Upper lobe of left lung (tissue), 6 donors: ENCODE measurements around the gene FBXL13. TPM values are rescaled to one million over a fixed set of nuclear protein-coding genes. Genes with fewer than 3 reads are reported as not detected.
"Not testable (repeated sequence)": the region's sequence is repeated elsewhere in the genome, so short reads cannot be mapped to it uniquely, and the experiment has no call there.

ENCODE experiments used
- ATAC-seq, 2 donors: fragments of 200-7000 bp; cut with Tn5 transposase; one replicate each; pipeline ENCODE4 v1.9.1; 2022; ENCODE audit warnings: mild to moderate bottlenecking in 2 of 2, moderate library complexity in 2 of 2; ENCODE audit not compliant: low FRiP score in 2 of 2
- DNase-seq, 2 donors: peaks; one replicate each; pipeline ENCODE4 v3.0.0-alpha.2; 2019 to 2020
- H3K27ac ChIP-seq, 4 donors: fragments of 200-600 bp; sonication (generic); one replicate each; pipeline ENCODE4 v1.5.1; 2016 to 2019
- H3K27me3 ChIP-seq, 4 donors: fragments of 200-600 bp; sonication (generic); one replicate each; pipeline ENCODE4 v1.5.1; 2017 to 2019
- H3K36me3 ChIP-seq, 4 donors: fragments of 200-600 bp; sonication (generic); one replicate each; pipeline ENCODE4 v1.5.1; 2016 to 2019
- H3K4me1 ChIP-seq, 4 donors: fragments of 200-600 bp; sonication (generic); one replicate each; pipeline ENCODE4 v1.5.1; 2018 to 2019
- H3K4me3 ChIP-seq, 4 donors: fragments of 200-600 bp; sonication (generic); one replicate each; pipeline ENCODE4 v1.5.1; 2017 to 2019; ENCODE audit warnings: mild to moderate bottlenecking in 2 of 4, moderate library complexity in 1 of 4
- H3K9me3 ChIP-seq, 4 donors: fragments of 200-600 bp; sonication (generic); one replicate each; pipeline ENCODE4 v1.5.1; 2018 to 2019
- EP300 ChIP-seq, 4 donors: sonication (generic); formaldehyde crosslinking; IDR thresholded peaks; one replicate each; pipeline ENCODE4 v1.5.1; 2017; ENCODE audit warnings: antibody characterized with exemption in 4 of 4, control low read depth in 2 of 4
- POLR2A ChIP-seq, 4 donors: fragments of 450-650 bp; IDR thresholded peaks; one replicate each; pipeline ENCODE4 v1.5.1; 2016 to 2017; ENCODE audit warnings: antibody characterized with exemption in 4 of 4, mild to moderate bottlenecking in 2 of 4
- POLR2AphosphoS5 ChIP-seq, 2 donors: sonication (generic); formaldehyde crosslinking; IDR thresholded peaks; one replicate each; pipeline ENCODE4 v1.5.1; 2017; ENCODE audit warnings: antibody characterized with exemption in 2 of 2
- WGBS, 2 donors: methylation state at CpG; one replicate each; pipeline ENCODE4 v1.1.5; 2017 to 2018; 5-methylcytosine and 5-hydroxymethylcytosine counted together
- total RNA-seq, 6 donors: library from RNA; depleted of rRNA in 4 of 6; stranded (reverse); fragments of >200 nt in 4 of 6; gene quantifications; one replicate each; pipeline versions ENCODE4 v1.1.0 to v1.2.1, GENCODE V29; 2016 to 2021
- TF ChIP-seq, protein P1 (sequence below), 6 experiments: fragments of 450-650 bp in 4 of 6; fragments of 200-600 bp in 2 of 6; sonication (generic) in 2 of 6; IDR thresholded peaks; one replicate each; pipeline ENCODE4 v1.5.1; 2016 to 2019; ENCODE audit warnings: antibody characterized with exemption in 6 of 6
- donor health status: DM: no; HTN: no; CAD: no; lungs with moderate emphysema.
- donor health status: DM: no; HTN: yes; CAD: no; lungs with severe emphysema.

FBXL13 gene
- total RNA-seq, 6 donors from 2014 or later, result 1.6 to 11.6 (median 2.9) TPM

- DNase-seq (no peak), ATAC-seq (no peak)
- Histone ChIP-seq H3K27me3 (no peaks in the 10 kb centered on the region), H3K9me3 (no peaks in the 10 kb centered on the region), H3K27ac (no peak overlapping the region), H3K4me1 (no peaks in the 10 kb centered on the region), H3K36me3 (peaks cover 0 to 50% (median 5%) of the 10 kb centered on the region in 4 donors), H3K4me3 (no peak overlapping the region)
- TF ChIP-seq POLR2A (IDR thresholded peaks at IDR 0.05) (no peak), EP300 (IDR thresholded peaks at IDR 0.05) (no peak)
- TF ChIP-seq, protein P1, sequence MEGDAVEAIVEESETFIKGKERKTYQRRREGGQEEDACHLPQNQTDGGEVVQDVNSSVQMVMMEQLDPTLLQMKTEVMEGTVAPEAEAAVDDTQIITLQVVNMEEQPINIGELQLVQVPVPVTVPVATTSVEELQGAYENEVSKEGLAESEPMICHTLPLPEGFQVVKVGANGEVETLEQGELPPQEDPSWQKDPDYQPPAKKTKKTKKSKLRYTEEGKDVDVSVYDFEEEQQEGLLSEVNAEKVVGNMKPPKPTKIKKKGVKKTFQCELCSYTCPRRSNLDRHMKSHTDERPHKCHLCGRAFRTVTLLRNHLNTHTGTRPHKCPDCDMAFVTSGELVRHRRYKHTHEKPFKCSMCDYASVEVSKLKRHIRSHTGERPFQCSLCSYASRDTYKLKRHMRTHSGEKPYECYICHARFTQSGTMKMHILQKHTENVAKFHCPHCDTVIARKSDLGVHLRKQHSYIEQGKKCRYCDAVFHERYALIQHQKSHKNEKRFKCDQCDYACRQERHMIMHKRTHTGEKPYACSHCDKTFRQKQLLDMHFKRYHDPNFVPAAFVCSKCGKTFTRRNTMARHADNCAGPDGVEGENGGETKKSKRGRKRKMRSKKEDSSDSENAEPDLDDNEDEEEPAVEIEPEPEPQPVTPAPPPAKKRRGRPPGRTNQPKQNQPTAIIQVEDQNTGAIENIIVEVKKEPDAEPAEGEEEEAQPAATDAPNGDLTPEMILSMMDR (IDR thresholded peaks at IDR 0.05), result no peak
- 62 to 65% methylated on average over 3 of the region's 3 CpGs for WGBS, 2 donors
Measured at GRCh38 chr7:103100348-103100747, 25.8 kb upstream of the FBXL13 start.

GRCh38 chr7:103097041-103097440, 22.4 kb upstream of the FBXL13 start:
- H3K4me1 ChIP-seq, result no peaks in the 10 kb centered on the region
- WGBS, 2 donors, result 90 to 94% methylated on average over 2 of the region's 2 CpGs
- ATAC-seq, result no peak
- no peaks in the 10 kb centered on the region for H3K27me3 ChIP-seq
- H3K4me3 ChIP-seq, result no peak overlapping the region
- no peak for TF ChIP-seq POLR2AphosphoS5 (IDR thresholded peaks at IDR 0.05)
- H3K36me3 ChIP-seq, result peaks cover 0 to 43% (median 2%) of the 10 kb centered on the region in 4 donors
- no peak for DNase-seq
- no peaks in the 10 kb centered on the region for H3K9me3 ChIP-seq
- no peak overlapping the region for H3K27ac ChIP-seq

DNA sequence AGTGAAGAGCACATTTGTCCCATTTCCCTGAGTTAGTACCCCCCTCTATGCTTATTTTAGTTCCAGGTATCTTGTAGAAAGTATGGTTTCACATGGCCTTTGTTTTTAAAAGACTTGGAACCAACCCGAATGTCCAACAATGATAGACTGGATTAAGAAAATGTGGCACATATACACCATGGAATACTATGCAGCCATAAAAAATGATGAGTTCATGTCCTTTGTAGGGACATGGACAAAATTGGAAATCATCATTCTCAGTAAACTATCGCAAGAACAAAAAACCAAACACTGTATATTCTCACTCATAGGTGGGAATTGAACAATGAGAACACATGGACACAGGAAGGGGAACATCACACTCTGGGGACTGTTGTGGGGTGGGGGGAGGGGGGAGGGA, 21.0 kb upstream of the FBXL13 start:
- 98 to 100% methylated on average over 2 of the region's 2 CpGs for WGBS, 2 donors
- H3K4me3 ChIP-seq, result not testable (repeated sequence)
- H3K36me3 ChIP-seq, result peaks cover 0 to 36% (median 2%) of the 10 kb centered on the region in 4 donors

GRCh38 chr7:103094102-103094501, 19.5 kb upstream of the FBXL13 start:
- WGBS, 2 donors, result 46 to 48% methylated on average over 3 of the region's 3 CpGs
- no peak for TF ChIP-seq EP300 (IDR thresholded peaks at IDR 0.05)

More for the DNA sequence above, 21.0 kb upstream of the FBXL13 start:
- not testable (repeated sequence) for H3K9me3 ChIP-seq, H3K27ac ChIP-seq, DNase-seq, H3K4me1 ChIP-seq, ATAC-seq, H3K27me3 ChIP-seq

GRCh38 chr7:103093429-103093828, 18.8 kb upstream of the FBXL13 start:
- Histone ChIP-seq H3K4me3 (no peak overlapping the region), H3K36me3 (peaks cover 0 to 41% (median 4%) of the 10 kb centered on the region in 4 donors), H3K9me3 (no peaks in the 10 kb centered on the region), H3K27ac (no peak overlapping the region), H3K4me1 (no peaks in the 10 kb centered on the region), H3K27me3 (no peaks in the 10 kb centered on the region)
- TF ChIP-seq, protein P1 (IDR thresholded peaks at IDR 0.05), result no peak
- no peak for TF ChIP-seq EP300 (IDR thresholded peaks at IDR 0.05)
- TF ChIP-seq POLR2A (IDR thresholded peaks at IDR 0.05), result no peak
- no peak for TF ChIP-seq POLR2AphosphoS5 (IDR thresholded peaks at IDR 0.05)
- DNase-seq, result no peak
- no peak for ATAC-seq
- 29 to 68% methylated on average over 1 of the region's 1 CpG for WGBS, 2 donors

More at GRCh38 chr7:103094102-103094501, 19.5 kb upstream of the FBXL13 start:
- DNase-seq (no peak), ATAC-seq (no peak)
- no peaks in the 10 kb centered on the region for H3K27me3 ChIP-seq
- no peaks in the 10 kb centered on the region for H3K4me1 ChIP-seq
- no peak overlapping the region for H3K27ac ChIP-seq
- peaks cover 0 to 36% (median 2%) of the 10 kb centered on the region in 4 donors for H3K36me3 ChIP-seq
- no peaks in the 10 kb centered on the region for H3K9me3 ChIP-seq
- H3K4me3 ChIP-seq, result no peak overlapping the region

DNA sequence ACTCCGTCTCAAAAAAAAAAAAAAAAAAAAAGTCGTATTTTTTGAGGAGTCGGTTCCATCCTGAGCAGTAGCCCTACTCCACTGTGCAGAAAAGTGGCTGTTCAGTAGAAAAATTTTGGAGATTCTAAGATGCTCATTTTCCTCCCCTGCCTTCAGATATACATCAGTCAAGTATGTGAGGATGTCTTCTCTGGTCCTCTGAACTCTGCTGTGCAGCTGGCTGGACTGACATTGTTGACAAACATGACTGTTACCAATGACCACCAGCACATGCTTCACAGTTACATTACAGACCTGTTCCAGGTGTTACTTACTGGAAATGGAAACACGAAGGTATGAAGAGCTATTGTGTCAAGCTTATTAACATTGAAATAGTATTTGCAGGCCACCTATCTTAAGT, 17.7 kb upstream of the FBXL13 start:
- not testable (repeated sequence) for DNase-seq, ATAC-seq, H3K4me3 ChIP-seq, H3K9me3 ChIP-seq, H3K4me1 ChIP-seq, H3K27me3 ChIP-seq, H3K27ac ChIP-seq
- WGBS, 2 donors, result 68 to 73% methylated on average over 4 of the region's 4 CpGs
- H3K36me3 ChIP-seq, result peaks cover 0 to 46% (median 6%) of the 10 kb centered on the region in 4 donors

- no peaks in the 10 kb centered on the region for H3K4me1 ChIP-seq
- no peaks in the 10 kb centered on the region for H3K27me3 ChIP-seq
- H3K27ac ChIP-seq, result no peak overlapping the region
- WGBS, 2 donors, result 91 to 92% methylated on average over 3 of the region's 3 CpGs
- DNase-seq (no peak), ATAC-seq (no peak)
- no peaks in the 10 kb centered on the region for H3K9me3 ChIP-seq
- H3K4me3 ChIP-seq, result no peak overlapping the region
- peaks cover 6 to 50% (median 10%) of the 10 kb centered on the region in 4 donors for H3K36me3 ChIP-seq
- TF ChIP-seq EP300 (IDR thresholded peaks at IDR 0.05) (no peak), POLR2A (IDR thresholded peaks at IDR 0.05) (no peak), POLR2AphosphoS5 (IDR thresholded peaks at IDR 0.05) (no peak)
- TF ChIP-seq, protein P1 (IDR thresholded peaks at IDR 0.05), result no peak
Measured at GRCh38 chr7:103083210-103083609, 8.6 kb upstream of the FBXL13 start.
